Pancreas (tissue), 10 donors: ENCODE results near the gene ING2. TPM values are rescaled to one million over a fixed set of nuclear protein-coding genes. Genes with fewer than 3 reads are reported as not detected.

Experiments
- ATAC-seq, 4 donors: fragments of 200-7000 bp; cut with Tn5 transposase; one replicate each; pipeline versions ENCODE4 v1.8.0 to v1.9.1; 2020; ENCODE audit warnings: mild to moderate bottlenecking in 4 of 4, moderate library complexity in 4 of 4
- DNase-seq, 6 donors: peaks; one replicate each; pipeline ENCODE4 v3.0.0-alpha.2; 2020
- FAIRE-seq: peaks from 2 replicates; lab custom pipeline; 2012; peaks lifted over from hg19 to GRCh38; lab: Jason Lieb, UNC
- H3K27ac ChIP-seq, 4 donors: fragments of 200-600 bp; sonication (generic); 1 replicate in 3 of 4; 2 replicates in 1 of 4; pipeline versions ENCODE4 v1.5.0 to v1.8.0; 2020
- H3K27me3 ChIP-seq, 4 donors: fragments of 200-600 bp; one replicate each; pipeline ENCODE4 v1.8.0; 2021
- H3K36me3 ChIP-seq, 3 donors: fragments of 200-600 bp; sonication (generic) in 1 of 3; one replicate each; pipeline versions ENCODE4 v1.5.0 to v1.8.0; 2020 to 2021
- H3K4me1 ChIP-seq, 3 donors: fragments of 200-600 bp; one replicate each; pipeline ENCODE4 v1.8.0; 2021
- H3K4me3 ChIP-seq, 4 donors: fragments of 200-600 bp; sonication (generic) in 2 of 4; one replicate each; pipeline versions ENCODE4 v1.5.0 to v1.8.0; 2020 to 2021
- H3K9me3 ChIP-seq, 4 donors: fragments of 200-600 bp; one replicate each; pipeline ENCODE4 v1.8.0; 2021
- CTCF ChIP-seq, 4 donors: fragments of 200-600 bp; sonication (generic) in 3 of 4; IDR thresholded peaks; one replicate each; pipeline versions ENCODE4 v1.5.0 to v1.8.0; 2021; ENCODE audit warnings: antibody characterized with exemption in 4 of 4
- WGBS, 2 donors: extraction: QIAGEN DNeasy Blood & Tissue Kit; methylation state at CpG; one replicate each; pipeline ENCODE4 v1.1.7; 2013; 5-methylcytosine and 5-hydroxymethylcytosine counted together
- intact Hi-C, 3 donors: fragments of 100-400 bp; cut with DNase I; formaldehyde crosslinking; loops; one replicate each; pipeline versions ENCODE4 v1.11.1 to v1.14.2; 2022
- polyA plus RNA-seq, 2 donors: library from polyadenylated mRNA; stranded (reverse); fragments of 200-250 nt; gene quantifications; one replicate each; pipeline ENCODE4 v1.2.3, GENCODE V29; 2013
- total RNA-seq, 6 donors: library from RNA; stranded (reverse); fragmentation: NEBNext Ultra II Directional in 4 of 6; extraction: Animal tissue kit (Norgen Biotek cat#: 25700) in 4 of 6; gene quantifications; one replicate each; pipeline versions ENCODE4 v1.2.1 to v1.2.4, GENCODE V29; 2021 to 2023
- donor health status: healthy with polysubstance abuse.
- donor health status: DM: no; HTN: no; CAD: no; lungs with moderate emphysema.
- donor health status: DM: no; HTN: no; CAD: no.
- donor health status: control.
- donor health status: control.
- donor health status: Bipolar disorder and iron deficiency.
- donor health status: DM: yes; HTN: yes; CAD: no.
- donor health status: DM: no; HTN: no; CAD: no.
- donor health status: DM: no; HTN: no; CAD: no.
- donor health status: DM: yes; HTN: yes; CAD: no.

ING2 gene
- total and polyA plus RNA-seq, 8 donors: 3.1 to 16.9 (median 5.9) TPM

DNA sequence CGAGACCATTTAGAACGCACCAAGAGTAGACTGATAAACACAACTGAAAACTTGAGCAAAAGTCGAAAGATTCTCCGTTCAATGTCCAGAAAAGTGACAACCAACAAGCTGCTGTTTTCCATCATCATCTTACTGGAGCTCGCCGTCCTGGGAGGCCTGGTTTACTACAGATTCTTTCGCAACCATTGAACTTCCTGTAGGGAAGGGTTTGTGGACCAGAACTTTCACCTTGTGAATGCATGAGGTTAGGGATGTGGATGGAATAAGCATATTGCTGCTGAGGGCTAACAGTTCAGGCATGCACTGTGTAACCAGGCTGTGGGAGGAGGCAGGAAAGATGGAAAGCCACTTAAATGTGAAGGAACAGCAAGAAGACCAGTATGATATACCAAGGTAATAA is 20.9 kb upstream of the ING2 start:
- DNase-seq (no peak), FAIRE-seq (no peak), ATAC-seq (no peak)
- Histone ChIP-seq H3K4me3 (no peak overlapping the region), H3K27ac (no peak overlapping the region), H3K4me1 (no peaks in the 10 kb centered on the region), H3K27me3 (peaks cover 0 to 3% (median 0%) of the 10 kb centered on the region in 4 donors), H3K9me3 (no peaks in the 10 kb centered on the region), H3K36me3 (no peaks in the 10 kb centered on the region)
- no peak for TF ChIP-seq CTCF (IDR thresholded peaks at IDR 0.05)
- intact Hi-C loops: no loop called here
- 89 to 93% methylated on average over 7 of the region's 7 CpGs for WGBS, 2 donors

DNA sequence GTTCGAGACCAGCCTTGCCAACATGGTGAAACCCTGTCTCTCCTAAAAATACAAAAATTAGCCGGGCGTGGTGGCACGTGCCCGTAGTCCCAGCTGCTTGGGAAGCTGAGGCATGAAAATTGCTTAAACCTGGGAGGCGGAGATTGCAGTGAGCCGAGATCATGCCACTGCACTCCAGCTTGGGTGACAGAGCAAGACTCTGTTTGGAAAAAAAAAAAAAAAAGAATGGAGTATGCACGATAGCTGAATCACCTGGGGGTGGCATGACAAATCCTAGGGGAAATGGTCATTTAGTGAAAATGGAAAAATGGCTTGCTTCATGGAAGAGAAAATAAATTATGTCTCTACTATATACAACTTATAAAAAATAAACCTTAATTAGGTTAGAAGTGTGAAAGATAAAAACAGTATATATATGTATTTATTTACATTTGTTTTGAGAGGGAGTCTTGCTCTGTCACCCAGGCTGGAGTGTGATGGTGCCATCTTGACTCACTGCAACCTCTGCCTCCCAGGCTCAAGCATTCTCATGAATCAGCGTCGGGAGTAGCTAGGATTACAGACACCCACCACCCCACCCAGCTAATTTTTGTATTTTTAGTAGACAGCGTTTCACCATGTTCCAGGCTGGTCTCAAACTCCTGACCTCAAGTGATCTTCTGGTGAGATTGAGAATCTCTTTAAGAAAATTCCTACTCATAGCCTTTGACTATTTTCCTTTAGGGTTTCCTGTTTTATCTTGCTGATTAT is 19.3 kb upstream of the ING2 start:
- WGBS, 2 donors: 87 to 91% methylated on average over 11 of the region's 11 CpGs
- Histone ChIP-seq H3K4me3 (no peak overlapping the region), H3K27ac (no peak overlapping the region), H3K36me3 (no peaks in the 10 kb centered on the region), H3K9me3 (no peaks in the 10 kb centered on the region), H3K4me1 (no peaks in the 10 kb centered on the region), H3K27me3 (no peaks in the 10 kb centered on the region)
- no peak for FAIRE-seq
- DNase-seq: no peak
- ATAC-seq: no peak
- intact Hi-C loops: no loop called here
- no peak for TF ChIP-seq CTCF (IDR thresholded peaks at IDR 0.05)

DNA sequence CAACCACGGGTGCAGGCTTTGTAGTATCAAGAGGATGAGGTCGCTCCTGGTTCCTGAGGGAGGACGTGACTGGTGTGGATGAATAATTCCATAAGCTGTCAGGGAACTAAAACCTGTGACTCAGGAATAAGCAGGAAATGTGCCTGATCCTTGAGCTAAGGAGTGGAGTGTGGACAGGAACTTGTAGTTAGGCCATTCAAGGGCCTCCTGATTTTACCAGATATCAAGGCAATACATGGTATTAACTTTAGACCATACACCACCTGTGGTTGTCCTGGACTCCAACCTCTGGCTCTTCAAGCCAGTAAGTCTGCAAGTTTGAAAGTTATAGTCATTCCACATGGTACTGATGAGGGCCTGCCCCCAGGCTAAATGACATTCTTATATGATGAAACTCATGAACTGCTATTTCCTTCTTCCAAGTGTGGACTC is 12.1 kb upstream of the ING2 start:
- H3K36me3 ChIP-seq: no peaks in the 10 kb centered on the region
- FAIRE-seq (no peak), ATAC-seq (peak in 1 of 4 donors; percentile 24), DNase-seq (no peak)
- H3K27ac ChIP-seq: no peak overlapping the region
- H3K4me1 ChIP-seq: no peaks in the 10 kb centered on the region
- WGBS, 2 donors: 87 to 88% methylated on average over 3 of the region's 3 CpGs
- no peak for TF ChIP-seq CTCF (IDR thresholded peaks at IDR 0.05)
- no peak overlapping the region for H3K4me3 ChIP-seq
- H3K27me3 ChIP-seq: no peaks in the 10 kb centered on the region
- H3K9me3 ChIP-seq: no peaks in the 10 kb centered on the region
- intact Hi-C loops: loop anchor here in 1 of 3 donors (10.0 kb wide), 1 partner anchor 112 kb away; no protein-coding TSS in a partner anchor

DNA sequence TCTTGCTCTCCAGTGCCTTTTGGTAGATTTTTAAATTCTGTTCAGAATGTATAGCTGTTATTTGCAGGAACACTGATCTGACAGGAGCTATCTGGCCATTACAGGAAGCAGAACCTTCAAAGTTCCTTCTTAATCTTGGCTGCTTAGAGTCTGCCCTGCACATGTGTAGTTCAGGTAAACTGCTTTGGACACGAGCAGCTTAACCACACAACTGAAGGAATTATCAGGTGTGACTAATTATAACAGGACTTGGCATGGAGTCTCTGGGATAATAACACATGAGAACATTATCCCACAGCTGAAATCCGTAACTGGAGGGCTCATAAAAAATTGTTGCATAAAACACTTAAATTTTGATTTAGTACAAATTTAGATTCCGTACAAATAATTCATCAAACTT is 11.6 kb upstream of the ING2 start:
- Histone ChIP-seq H3K27me3 (no peaks in the 10 kb centered on the region), H3K36me3 (no peaks in the 10 kb centered on the region), H3K4me3 (no peak overlapping the region), H3K9me3 (no peaks in the 10 kb centered on the region), H3K27ac (no peak overlapping the region), H3K4me1 (no peaks in the 10 kb centered on the region)
- 57 to 63% methylated on average over 3 of the region's 3 CpGs for WGBS, 2 donors
- intact Hi-C loops: loop anchor here in 1 of 3 donors (10.0 kb wide), 1 partner anchor 112 kb away; no protein-coding TSS in a partner anchor
- ATAC-seq (peak in 2 of 4 donors; percentile 50 to 63), DNase-seq (no peak), FAIRE-seq (no peak)
- no peak for TF ChIP-seq CTCF (IDR thresholded peaks at IDR 0.05)

- intact Hi-C loops: loop anchor here in 1 of 3 donors (10.0 kb wide), 1 partner anchor 110 kb away; no protein-coding TSS in a partner anchor
- FAIRE-seq: no peak
- TF ChIP-seq CTCF (IDR thresholded peaks at IDR 0.05): no peak
- Histone ChIP-seq H3K36me3 (no peaks in the 10 kb centered on the region), H3K4me1 (no peaks in the 10 kb centered on the region), H3K27ac (no peak overlapping the region), H3K27me3 (no peaks in the 10 kb centered on the region), H3K9me3 (no peaks in the 10 kb centered on the region), H3K4me3 (no peak overlapping the region)
- no peak for DNase-seq
- ATAC-seq: no peak
- 83 to 87% methylated on average over 3 of the region's 3 CpGs for WGBS, 2 donors
Measured at GRCh38 chr4:183495184-183495583, 9.7 kb upstream of the ING2 start.
